ENCODE measurements around the gene RPL28. TPM values are rescaled to one million over a fixed set of nuclear protein-coding genes. Genes with fewer than 3 reads are reported as not detected.

Gene RPL28
- total and polyA plus RNA-seq, 2 of the 13 experiments (the other 11 are each of a cell fraction or from before 2014, with no cell fraction given), result 105 to 420 TPM

DNA sequence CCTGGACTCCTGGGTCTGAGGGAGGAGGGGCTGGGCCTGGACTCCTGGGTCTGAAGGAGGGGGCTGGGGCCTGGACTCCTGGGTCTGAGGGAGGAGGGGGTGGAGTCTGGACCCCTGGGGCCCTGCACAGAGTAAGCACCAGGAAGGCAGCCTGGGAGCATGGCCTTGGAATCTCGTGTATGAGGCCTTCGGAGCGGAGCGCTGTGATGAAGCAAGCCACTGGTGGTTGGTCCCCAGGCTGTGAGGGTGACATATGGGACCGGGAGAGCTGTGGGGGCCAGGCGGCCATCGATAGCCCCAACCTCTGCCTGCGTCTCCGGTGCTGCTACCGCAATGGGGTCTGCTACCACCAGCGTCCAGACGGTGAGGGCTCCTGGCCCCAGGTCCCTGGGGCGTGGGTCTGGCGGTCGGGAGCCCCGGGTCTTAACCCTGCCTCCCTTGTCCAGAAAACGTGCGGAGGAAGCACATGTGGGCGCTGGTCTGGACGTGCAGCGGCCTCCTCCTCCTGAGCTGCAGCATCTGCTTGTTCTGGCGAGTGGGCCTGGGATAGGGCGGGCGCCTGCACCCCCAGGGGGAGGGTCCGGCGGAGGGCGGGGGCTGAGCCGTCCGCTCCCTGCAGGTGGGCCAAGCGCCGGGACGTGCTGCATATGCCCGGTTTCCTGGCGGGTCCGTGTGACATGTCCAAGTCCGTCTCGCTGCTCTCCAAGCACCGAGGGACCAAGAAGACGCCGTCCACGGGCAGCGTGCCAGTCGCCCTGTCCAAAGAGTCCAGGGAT lies 8.2 kb upstream of the RPL28 start (continued):
- TF ChIP-seq YEATS2 (CRISPR knock-in tag; IDR thresholded peaks at IDR 0.05; ENCODE audit: borderline replicate concordance) (no peak), ZNF12 (CRISPR knock-in tag; IDR thresholded peaks at IDR 0.05) (no peak), ZFY (CRISPR knock-in tag; IDR thresholded peaks at IDR 0.05) (peak; percentile 82), IKZF1 (IDR thresholded peaks at IDR 0.05) (no peak), BORCS8-MEF2B (CRISPR knock-in tag; IDR thresholded peaks at IDR 0.05) (peak; percentile 20; the same call in 1 of the 2 replicates), ZNF282 (IDR thresholded peaks at IDR 0.05; ENCODE audit: partially characterized antibody) (no peak), ADNP (CRISPR knock-in tag; IDR thresholded peaks at IDR 0.05) (0 out of 2 replicates have a peak, but pooled peaks have one; percentile 13), ATF7-NPFF (CRISPR knock-in tag; IDR thresholded peaks at IDR 0.05; ENCODE audit: low read depth) (no peak; the same call in 1 of the 2 replicates), HDAC2 (CRISPR knock-in tag; IDR thresholded peaks at IDR 0.05) (0 out of 2 replicates have a peak, but pooled peaks have one; percentile 22), LCORL (IDR thresholded peaks at IDR 0.05) (no peak), LCORL (CRISPR knock-in tag; IDR thresholded peaks at IDR 0.05) (peak; percentile 34; the same call in 1 of the 2 replicates), SNAPC4 (CRISPR knock-in tag; IDR thresholded peaks at IDR 0.05) (no peak), ZNF660 (CRISPR knock-in tag; IDR thresholded peaks at IDR 0.05; ENCODE audit: borderline replicate concordance, low read depth) (no peak), NRL (CRISPR knock-in tag; IDR thresholded peaks at IDR 0.05; ENCODE audit: borderline replicate concordance) (no peak), RAD51 (IDR thresholded peaks at IDR 0.05; ENCODE audit: borderline replicate concordance) (no peak), ZNF746 (CRISPR knock-in tag; IDR thresholded peaks at IDR 0.05) (no peak), RXRB (CRISPR knock-in tag; IDR thresholded peaks at IDR 0.05; ENCODE audit: borderline replicate concordance) (no peak), RBAK (CRISPR knock-in tag; IDR thresholded peaks at IDR 0.05) (no peak), HOXA5 (CRISPR knock-in tag; IDR thresholded peaks at IDR 0.05) (0 out of 2 replicates have a peak, but pooled peaks have one; percentile 33), SIX1 (CRISPR knock-in tag; IDR thresholded peaks at IDR 0.05; ENCODE audit: borderline replicate concordance) (no peak), ATF5 (CRISPR knock-in tag; IDR thresholded peaks at IDR 0.05; ENCODE audit: low read depth) (no peak)
- TF ChIP-seq, protein P1, sequence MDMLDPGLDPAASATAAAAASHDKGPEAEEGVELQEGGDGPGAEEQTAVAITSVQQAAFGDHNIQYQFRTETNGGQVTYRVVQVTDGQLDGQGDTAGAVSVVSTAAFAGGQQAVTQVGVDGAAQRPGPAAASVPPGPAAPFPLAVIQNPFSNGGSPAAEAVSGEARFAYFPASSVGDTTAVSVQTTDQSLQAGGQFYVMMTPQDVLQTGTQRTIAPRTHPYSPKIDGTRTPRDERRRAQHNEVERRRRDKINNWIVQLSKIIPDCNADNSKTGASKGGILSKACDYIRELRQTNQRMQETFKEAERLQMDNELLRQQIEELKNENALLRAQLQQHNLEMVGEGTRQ (IDR thresholded peaks at IDR 0.05; ENCODE audit: low read depth, low read length), result no peak
- TF ChIP-seq, protein P1 (CRISPR knock-in tag; IDR thresholded peaks at IDR 0.05; ENCODE audit: borderline replicate concordance), result no peak

Measured in HepG2 (cell line).